Measurements from ENCODE around the gene MTHFS.

Gene MTHFS

GRCh38 chr15:79846539-79846938 is 50.3 kb downstream of the MTHFS start:
- Histone ChIP-seq H3K9ac (no peak overlapping the region), H3K9me3 (ENCODE audit: control insufficient read depth, low read length) (no peaks in the 10 kb centered on the region), H3K79me2 (peaks cover 7% of the 10 kb centered on the region), H3K4me2 (ENCODE audit: low read length) (no peak overlapping the region), H3K27ac (no peak overlapping the region), H3K36me3 (ENCODE audit: control insufficient read depth, insufficient read depth, low read length) (no peaks in the 10 kb centered on the region), H2AFZ (no peak overlapping the region), H3K4me1 (no peaks in the 10 kb centered on the region), H3K27me3 (ENCODE audit: control insufficient read depth, insufficient read depth, low read length) (no peaks in the 10 kb centered on the region), H3K4me3 (ENCODE audit: low read depth, low read length) (no peak overlapping the region)
- no peak for TF ChIP-seq CTCF (IDR thresholded peaks at IDR 0.05)

- Histone ChIP-seq H3K4me2 (ENCODE audit: low read length) (no peak overlapping the region), H3K27me3 (ENCODE audit: control insufficient read depth, insufficient read depth, low read length) (no peaks in the 10 kb centered on the region), H3K36me3 (ENCODE audit: control insufficient read depth, insufficient read depth, low read length) (no peaks in the 10 kb centered on the region), H3K9ac (no peak overlapping the region), H2AFZ (no peak overlapping the region), H3K4me3 (ENCODE audit: low read depth, low read length) (no peak overlapping the region), H3K4me1 (no peaks in the 10 kb centered on the region), H3K9me3 (ENCODE audit: control insufficient read depth, low read length) (no peaks in the 10 kb centered on the region), H3K79me2 (peaks cover 7% of the 10 kb centered on the region), H3K27ac (no peak overlapping the region)
- no peak for TF ChIP-seq CTCF (IDR thresholded peaks at IDR 0.05)
These were observed 52.6 kb downstream of the MTHFS start for GRCh38 chr15:79844221-79844620.

- Histone ChIP-seq H3K27ac (no peak overlapping the region), H3K9ac (no peak overlapping the region), H3K36me3 (ENCODE audit: control insufficient read depth, insufficient read depth, low read length) (no peaks in the 10 kb centered on the region), H3K9me3 (ENCODE audit: control insufficient read depth, low read length) (no peaks in the 10 kb centered on the region), H3K4me2 (ENCODE audit: low read length) (no peak overlapping the region), H3K27me3 (ENCODE audit: control insufficient read depth, insufficient read depth, low read length) (no peaks in the 10 kb centered on the region), H2AFZ (no peak overlapping the region), H3K79me2 (peaks cover 2% of the 10 kb centered on the region), H3K4me3 (ENCODE audit: low read depth, low read length) (no peak overlapping the region), H3K4me1 (no peaks in the 10 kb centered on the region)
- TF ChIP-seq CTCF (IDR thresholded peaks at IDR 0.05): no peak
These were observed 59.0 kb downstream of the MTHFS start for GRCh38 chr15:79837846-79838245.

GRCh38 chr15:79834495-79834894 is 62.3 kb downstream of the MTHFS start:
- H3K27ac ChIP-seq: no peak overlapping the region
- H3K9ac ChIP-seq: no peak overlapping the region
- H3K4me2 ChIP-seq (ENCODE audit: low read length): peak overlapping the region; percentile 6
- H3K27me3 ChIP-seq (ENCODE audit: control insufficient read depth, insufficient read depth, low read length): no peaks in the 10 kb centered on the region
- no peaks in the 10 kb centered on the region for H3K36me3 ChIP-seq (ENCODE audit: control insufficient read depth, insufficient read depth, low read length)
- H2AFZ ChIP-seq: no peak overlapping the region
- peaks cover 2% of the 10 kb centered on the region for H3K79me2 ChIP-seq
- no peaks in the 10 kb centered on the region for H3K9me3 ChIP-seq (ENCODE audit: control insufficient read depth, low read length)
- no peaks in the 10 kb centered on the region for H3K4me1 ChIP-seq
- H3K4me3 ChIP-seq (ENCODE audit: low read depth, low read length): no peak overlapping the region
- TF ChIP-seq CTCF (IDR thresholded peaks at IDR 0.05): no peak

- Histone ChIP-seq H3K79me2 (peaks cover 2% of the 10 kb centered on the region), H3K4me1 (no peaks in the 10 kb centered on the region), H3K4me3 (ENCODE audit: low read depth, low read length) (no peak overlapping the region), H3K9me3 (ENCODE audit: control insufficient read depth, low read length) (no peaks in the 10 kb centered on the region), H3K27me3 (ENCODE audit: control insufficient read depth, insufficient read depth, low read length) (no peaks in the 10 kb centered on the region), H2AFZ (no peak overlapping the region), H3K4me2 (ENCODE audit: low read length) (no peak overlapping the region), H3K9ac (no peak overlapping the region), H3K27ac (no peak overlapping the region), H3K36me3 (ENCODE audit: control insufficient read depth, insufficient read depth, low read length) (no peaks in the 10 kb centered on the region)
- TF ChIP-seq CTCF (IDR thresholded peaks at IDR 0.05): no peak
These were observed 64.3 kb downstream of the MTHFS start for GRCh38 chr15:79832367-79833120.
